Coronary artery (tissue), 2 donors: Measurements from ENCODE around the gene SGMS1.
"Not testable (repeated sequence)": the region's sequence is repeated elsewhere in the genome, so short reads cannot be mapped to it uniquely, and the experiment has no call there.

Source experiments
- DNase-seq: peaks from one replicate; pipeline ENCODE4 v3.0.0-alpha.2; 2017; ENCODE audit warnings: low spot score
- H3K27ac ChIP-seq, 2 donors: fragments of 200-600 bp; sonication (generic); one replicate each; pipeline ENCODE4 v1.5.1; 2016 to 2019
- H3K4me3 ChIP-seq: fragments of 200-600 bp; sonication (generic); 2 replicates; pipeline ENCODE4 v1.5.1; 2016; ENCODE audit warnings: mild to moderate bottlenecking, moderate library complexity
- CTCF ChIP-seq: fragments of 200-600 bp; sonication (generic); IDR thresholded peaks from one replicate; pipeline ENCODE4 v1.5.1; 2019; ENCODE audit warnings: antibody characterized with exemption

The SGMS1 gene

GRCh38 chr10:50281210-50281966, 342.4 kb downstream of the SGMS1 start:
- no peak for TF ChIP-seq CTCF
- H3K27ac ChIP-seq = no peak overlapping the region

GRCh38 chr10:50280049-50280841, 343.5 kb downstream of the SGMS1 start:
- DNase-seq = no peak
- Histone ChIP-seq H3K4me3 (no peak overlapping the region), H3K27ac (no peak overlapping the region)
- no peak for TF ChIP-seq CTCF

More at GRCh38 chr10:50281210-50281966, 342.4 kb downstream of the SGMS1 start:
- H3K4me3 ChIP-seq = no peak overlapping the region
- DNase-seq = no peak

GRCh38 chr10:50279489-50279888, 344.3 kb downstream of the SGMS1 start:
- DNase-seq = no peak
- H3K4me3 ChIP-seq = no peak overlapping the region
- no peak for TF ChIP-seq CTCF
- no peak overlapping the region for H3K27ac ChIP-seq

- H3K4me3 ChIP-seq = no peak overlapping the region
- no peak for DNase-seq
- no peak overlapping the region for H3K27ac ChIP-seq
- TF ChIP-seq CTCF = peak; percentile 24
Observed at GRCh38 chr10:50275650-50276235, 348.0 kb downstream of the SGMS1 start.

GRCh38 chr10:50272531-50272930, 351.2 kb downstream of the SGMS1 start:
- TF ChIP-seq CTCF = no peak
- H3K27ac ChIP-seq = no peak overlapping the region

GRCh38 chr10:50271564-50272250, 352.0 kb downstream of the SGMS1 start:
- Histone ChIP-seq H3K4me3 (no peak overlapping the region), H3K27ac (no peak overlapping the region)
- no peak for DNase-seq
- TF ChIP-seq CTCF = no peak

More at GRCh38 chr10:50272531-50272930, 351.2 kb downstream of the SGMS1 start:
- DNase-seq = no peak
- H3K4me3 ChIP-seq = no peak overlapping the region

GRCh38 chr10:50267877-50268276, 355.9 kb downstream of the SGMS1 start:
- not testable (repeated sequence) for H3K27ac ChIP-seq, DNase-seq, H3K4me3 ChIP-seq

- not testable (repeated sequence) for H3K4me3 ChIP-seq, H3K27ac ChIP-seq, DNase-seq
Observed at GRCh38 chr10:50262625-50263024, 361.1 kb downstream of the SGMS1 start.
